Measurements from ENCODE around the gene KIRREL3.

GRCh38 chr11:126496576-126497337 lies 503.8 kb downstream of the KIRREL3 start:
- no peak for TF ChIP-seq POLR2A (IDR thresholded peaks at IDR 0.05)
- TF ChIP-seq CTCF (IDR thresholded peaks at IDR 0.05) = no peak

Measured in esophagus squamous epithelium (tissue), 4 donors.